PFSK-1 (cell line): ENCODE data around the gene BCAR3.

ENCODE experiments used
- FOXP2 ChIP-seq: optimal IDR thresholded peaks from 2 replicates; pipeline ENCODE3; 2011; ENCODE audit warnings: borderline replicate concordance, control low read depth, inconsistent platforms; ENCODE audit not compliant: insufficient read depth; ENCODE audit errors: extremely low read length, extremely low read depth
- POLR2AphosphoS5 ChIP-seq: IDR thresholded peaks from 2 replicates; pipeline ENCODE4 v1.6.1; 2012; ENCODE audit warnings: low read depth, mild to moderate bottlenecking, control low read depth, low read length, moderate library complexity
- SIN3A ChIP-seq: IDR thresholded peaks from 2 replicates; pipeline ENCODE4 v1.6.1; 2012; ENCODE audit warnings: mild to moderate bottlenecking, low read length, moderate library complexity, borderline replicate concordance; ENCODE audit not compliant: insufficient read depth
- TAF1 ChIP-seq: IDR thresholded peaks from 2 replicates; pipeline ENCODE4 v1.6.1; 2012; ENCODE audit warnings: low read length, control low read depth, borderline replicate concordance; ENCODE audit not compliant: insufficient read depth
- TF ChIP-seq, protein P1 (sequence below), 2 experiments: IDR thresholded peaks; 2 replicates each; pipeline versions ENCODE4 v1.6.1 to v1.8.0; 2011 to 2012; ENCODE audit warnings: low read depth in 2 of 2, low read length in 2 of 2, control low read depth in 1 of 2, inconsistent platforms in 1 of 2, mild to moderate bottlenecking in 1 of 2, moderate library complexity in 1 of 2; ENCODE audit not compliant: insufficient read depth in 1 of 2

BCAR3 gene

DNA sequence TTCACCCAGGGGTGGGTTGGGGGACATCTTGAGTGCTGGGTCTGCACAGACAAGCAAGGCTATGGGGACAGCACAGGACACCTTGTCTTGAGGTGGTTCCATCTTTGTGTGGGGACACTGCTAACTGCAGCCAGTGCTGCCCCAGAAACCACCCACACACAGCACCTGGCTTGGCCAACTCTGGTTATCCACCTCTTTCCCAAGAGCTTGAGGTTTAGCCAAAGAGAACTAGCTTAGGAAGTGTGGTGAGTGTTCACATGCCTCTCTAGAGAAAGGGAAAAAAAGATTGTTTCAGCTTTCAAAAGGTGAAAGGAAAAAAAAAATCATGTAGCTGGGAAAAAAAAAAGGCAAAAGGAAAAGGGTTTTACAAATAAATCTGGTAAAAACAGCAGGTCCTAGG, 32.4 kb downstream of the BCAR3 start:
- TF ChIP-seq FOXP2 (no peak), TAF1 (no peak), POLR2AphosphoS5 (no peak), SIN3A (no peak)
- TF ChIP-seq, protein P1, sequence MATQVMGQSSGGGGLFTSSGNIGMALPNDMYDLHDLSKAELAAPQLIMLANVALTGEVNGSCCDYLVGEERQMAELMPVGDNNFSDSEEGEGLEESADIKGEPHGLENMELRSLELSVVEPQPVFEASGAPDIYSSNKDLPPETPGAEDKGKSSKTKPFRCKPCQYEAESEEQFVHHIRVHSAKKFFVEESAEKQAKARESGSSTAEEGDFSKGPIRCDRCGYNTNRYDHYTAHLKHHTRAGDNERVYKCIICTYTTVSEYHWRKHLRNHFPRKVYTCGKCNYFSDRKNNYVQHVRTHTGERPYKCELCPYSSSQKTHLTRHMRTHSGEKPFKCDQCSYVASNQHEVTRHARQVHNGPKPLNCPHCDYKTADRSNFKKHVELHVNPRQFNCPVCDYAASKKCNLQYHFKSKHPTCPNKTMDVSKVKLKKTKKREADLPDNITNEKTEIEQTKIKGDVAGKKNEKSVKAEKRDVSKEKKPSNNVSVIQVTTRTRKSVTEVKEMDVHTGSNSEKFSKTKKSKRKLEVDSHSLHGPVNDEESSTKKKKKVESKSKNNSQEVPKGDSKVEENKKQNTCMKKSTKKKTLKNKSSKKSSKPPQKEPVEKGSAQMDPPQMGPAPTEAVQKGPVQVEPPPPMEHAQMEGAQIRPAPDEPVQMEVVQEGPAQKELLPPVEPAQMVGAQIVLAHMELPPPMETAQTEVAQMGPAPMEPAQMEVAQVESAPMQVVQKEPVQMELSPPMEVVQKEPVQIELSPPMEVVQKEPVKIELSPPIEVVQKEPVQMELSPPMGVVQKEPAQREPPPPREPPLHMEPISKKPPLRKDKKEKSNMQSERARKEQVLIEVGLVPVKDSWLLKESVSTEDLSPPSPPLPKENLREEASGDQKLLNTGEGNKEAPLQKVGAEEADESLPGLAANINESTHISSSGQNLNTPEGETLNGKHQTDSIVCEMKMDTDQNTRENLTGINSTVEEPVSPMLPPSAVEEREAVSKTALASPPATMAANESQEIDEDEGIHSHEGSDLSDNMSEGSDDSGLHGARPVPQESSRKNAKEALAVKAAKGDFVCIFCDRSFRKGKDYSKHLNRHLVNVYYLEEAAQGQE (IDR thresholded peaks at IDR 0.05; ENCODE audit: insufficient read depth in 1 of 2, low read depth in 2 of 2, low read length in 2 of 2) = no peak

DNA sequence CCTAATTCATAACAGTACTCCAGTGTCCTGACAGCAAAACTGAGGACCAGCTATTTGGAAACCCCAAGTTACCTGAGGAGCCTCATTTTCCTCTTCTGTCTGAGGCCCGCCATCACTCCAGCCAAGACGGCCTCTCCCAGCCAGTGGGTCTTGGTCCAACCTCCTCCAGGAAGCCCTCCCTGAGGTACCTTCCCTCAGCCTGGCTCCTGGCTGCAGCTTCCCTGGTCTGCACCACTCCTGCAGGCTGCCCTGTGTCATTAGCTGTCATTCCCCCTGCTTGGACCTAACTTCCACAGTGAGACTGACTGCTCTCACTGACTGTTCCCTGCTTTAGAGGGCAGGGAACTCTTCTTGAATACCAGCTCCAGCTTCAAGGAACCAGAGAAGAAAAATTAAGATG, 33.0 kb downstream of the BCAR3 start:
- TF ChIP-seq FOXP2 (no peak), POLR2AphosphoS5 (no peak), SIN3A (no peak), TAF1 (no peak)
- TF ChIP-seq, protein P1 (IDR thresholded peaks at IDR 0.05; ENCODE audit: insufficient read depth in 1 of 2, low read depth in 2 of 2, low read length in 2 of 2) = no peak

DNA sequence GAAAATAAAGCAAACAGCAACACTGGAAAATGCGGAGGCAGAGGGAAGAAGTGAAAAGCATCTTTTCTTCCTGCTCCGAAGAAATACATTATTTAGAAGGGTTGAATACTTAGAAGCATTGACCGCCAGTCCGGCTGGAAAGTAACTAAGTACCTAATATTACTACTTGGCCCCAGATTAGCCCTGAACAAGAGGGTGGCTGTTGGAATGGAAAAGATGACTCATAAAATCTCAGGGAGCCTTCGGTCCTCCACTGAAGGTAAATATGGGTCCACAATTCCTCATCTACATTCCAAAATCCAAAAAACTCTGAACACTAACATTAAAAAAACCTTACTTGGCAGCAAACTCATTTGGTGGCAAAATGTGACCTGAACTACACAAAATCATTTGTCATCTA, 40.1 kb downstream of the BCAR3 start:
- TF ChIP-seq, protein P1 (IDR thresholded peaks at IDR 0.05; ENCODE audit: insufficient read depth in 1 of 2, low read depth in 2 of 2, low read length in 2 of 2) = no peak
- no peak for TF ChIP-seq FOXP2
- TF ChIP-seq SIN3A = no peak
- TF ChIP-seq POLR2AphosphoS5 = no peak
- TF ChIP-seq TAF1 = no peak

DNA sequence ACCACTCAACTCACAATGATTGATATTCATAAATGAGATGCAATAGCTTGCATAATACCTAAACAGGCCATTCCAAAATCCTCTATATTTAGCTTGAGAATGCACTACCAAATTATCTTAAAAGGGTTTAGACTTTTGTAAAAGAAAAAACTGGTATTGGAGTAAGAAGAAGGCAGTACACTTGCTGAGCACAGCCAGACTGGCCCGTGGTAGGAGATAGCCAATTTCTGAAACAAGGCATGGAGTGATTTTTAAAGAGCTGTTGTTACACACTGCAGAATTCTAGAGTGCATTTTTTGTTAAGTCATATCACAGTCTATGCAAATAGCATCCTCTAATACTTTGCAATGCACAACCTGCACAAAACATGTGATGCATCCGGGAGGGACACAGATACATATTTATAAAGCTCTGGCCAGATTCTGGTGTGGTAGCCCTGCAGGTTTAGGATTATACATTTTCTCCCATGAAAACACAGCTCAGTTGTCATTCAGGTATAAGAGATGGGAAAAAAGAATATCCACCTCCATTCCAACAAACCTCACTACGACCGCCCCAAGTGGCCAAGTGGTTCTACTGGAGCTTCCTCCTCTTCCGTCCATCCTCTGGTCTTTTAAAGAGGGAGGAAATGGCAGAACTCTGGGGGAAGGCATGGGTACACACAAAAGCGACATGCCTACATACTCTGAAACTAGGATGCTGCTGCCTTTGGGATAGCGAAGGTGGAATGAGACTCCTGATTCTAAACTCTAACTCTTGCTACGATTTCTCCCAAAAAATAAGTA, 40.8 kb downstream of the BCAR3 start:
- TF ChIP-seq POLR2AphosphoS5 = no peak
- TF ChIP-seq, protein P1 (IDR thresholded peaks at IDR 0.05; ENCODE audit: insufficient read depth in 1 of 2, low read depth in 2 of 2, low read length in 2 of 2) = no peak
- no peak for TF ChIP-seq FOXP2
- no peak for TF ChIP-seq SIN3A
- no peak for TF ChIP-seq TAF1
